ENCODE data around the gene HAUS7. TPM values are rescaled to one million over a fixed set of nuclear protein-coding genes. Genes with fewer than 3 reads are reported as not detected.

Gene HAUS7
- total RNA-seq, 1 donor, result 13.5 TPM

DNA sequence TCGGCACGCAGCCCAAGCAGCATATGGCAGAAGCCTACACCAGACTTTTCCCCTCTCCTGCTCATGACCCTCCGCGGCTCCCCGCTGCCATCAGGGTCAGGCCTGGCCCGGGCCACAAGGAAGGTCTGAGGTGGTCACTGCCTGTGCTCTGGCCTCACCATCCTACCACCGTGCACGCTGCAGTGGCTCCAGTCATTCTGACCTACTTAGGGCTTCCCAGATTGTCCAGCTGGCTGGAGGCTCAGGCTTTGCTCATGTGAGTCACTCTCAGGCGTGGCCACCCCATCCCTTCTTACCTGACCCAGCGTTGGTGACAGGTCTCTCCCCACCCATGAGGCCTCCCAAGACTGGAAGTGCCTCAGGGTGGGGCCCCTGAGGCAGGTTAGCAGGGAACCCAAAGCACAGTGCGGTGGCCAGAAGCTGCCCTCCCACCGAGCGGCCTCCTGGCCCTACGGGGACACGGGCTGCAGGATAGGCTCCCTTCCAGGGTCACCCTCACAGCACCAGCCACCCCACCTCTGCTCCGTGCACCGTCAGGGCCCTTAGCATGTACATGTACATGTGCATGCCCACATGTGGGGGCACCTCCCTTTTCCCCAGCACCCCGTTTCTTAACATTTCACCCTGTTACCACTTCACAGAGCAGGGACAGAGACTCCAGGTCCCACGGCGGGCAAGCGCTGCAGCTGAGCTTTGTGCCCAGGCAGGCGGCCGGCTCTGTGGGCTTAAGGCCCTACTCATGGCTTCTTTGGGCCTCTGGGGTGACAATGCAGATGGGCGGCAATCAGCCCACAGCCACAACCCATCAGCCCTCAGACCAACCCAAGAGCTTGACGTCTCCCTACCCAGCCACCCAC lies 26.7 kb downstream of the HAUS7 start:
- DNase-seq (ENCODE audit: low read depth in 2 of 3, low spot score in 2 of 3), result no peak

DNA sequence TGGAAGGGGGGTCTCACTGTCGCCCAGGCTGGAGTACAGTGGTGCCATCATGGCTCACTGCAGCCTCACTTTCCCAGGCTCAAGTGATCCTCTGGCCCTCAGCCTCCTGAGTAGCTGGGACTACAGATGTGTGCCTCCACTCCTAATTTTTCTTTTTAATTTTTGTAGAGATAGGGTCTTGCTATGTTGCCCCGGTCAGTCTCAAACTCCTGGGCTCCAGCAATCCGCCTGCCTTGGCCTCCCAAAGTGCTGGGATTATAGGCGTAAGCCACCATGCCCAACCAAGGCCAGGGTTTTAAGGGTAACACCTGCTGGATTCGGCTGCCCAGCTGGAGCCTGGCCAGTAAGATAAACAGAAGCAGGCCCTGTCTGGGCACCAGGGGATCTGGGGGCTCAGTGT lies 27.9 kb downstream of the HAUS7 start:
- DNase-seq (ENCODE audit: low read depth in 2 of 3, low spot score in 2 of 3), result no peak

DNA sequence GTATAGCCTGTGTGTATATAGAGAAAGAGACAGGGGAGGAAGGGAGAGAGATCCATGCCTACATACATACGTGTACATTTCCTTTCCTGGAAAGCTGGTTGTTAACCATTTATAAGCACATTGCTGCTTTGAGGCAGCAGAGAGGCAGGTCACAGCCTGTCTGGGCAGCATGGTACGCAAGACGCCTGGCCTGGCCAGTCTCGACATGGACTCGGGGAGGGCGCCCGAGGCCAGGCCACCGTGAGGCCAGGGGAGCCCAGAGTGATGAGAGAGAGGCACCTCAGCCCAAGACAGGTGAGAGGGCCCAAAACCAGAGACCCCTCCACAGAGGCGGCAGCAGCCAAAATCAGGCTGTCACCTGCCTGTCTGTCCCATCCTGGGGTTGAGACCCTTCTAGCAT lies 28.4 kb downstream of the HAUS7 start:
- DNase-seq (ENCODE audit: low read depth in 2 of 3, low spot score in 2 of 3), result no peak

DNA sequence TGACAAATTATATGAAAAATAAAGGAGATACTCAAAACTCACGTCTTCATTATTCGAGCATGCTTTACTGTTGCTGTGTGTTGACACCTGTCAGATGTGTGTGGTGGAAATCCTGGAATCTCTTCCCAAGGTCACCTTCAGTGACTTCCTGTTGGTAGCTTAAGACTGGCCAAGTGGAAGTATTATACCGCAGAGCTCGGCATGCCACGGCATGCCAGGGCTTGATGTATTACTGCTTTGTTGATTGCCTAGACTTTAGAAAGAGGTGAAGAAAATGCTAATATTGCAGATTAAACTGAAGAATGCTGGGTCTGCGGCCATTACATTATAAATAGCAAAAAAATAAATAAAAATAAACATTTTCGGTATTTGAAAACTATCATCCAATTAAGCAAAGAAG lies 29.1 kb downstream of the HAUS7 start:
- no peak for DNase-seq (ENCODE audit: low read depth in 2 of 3, low spot score in 2 of 3)

GRCh38 chrX:153440556-153441135 lies 29.7 kb downstream of the HAUS7 start:
- no peak for DNase-seq (ENCODE audit: low read depth in 2 of 3, low spot score in 2 of 3)

GRCh38 chrX:153439977-153440376 lies 30.4 kb downstream of the HAUS7 start:
- DNase-seq (ENCODE audit: low read depth in 2 of 3, low spot score in 2 of 3), result no peak

DNA sequence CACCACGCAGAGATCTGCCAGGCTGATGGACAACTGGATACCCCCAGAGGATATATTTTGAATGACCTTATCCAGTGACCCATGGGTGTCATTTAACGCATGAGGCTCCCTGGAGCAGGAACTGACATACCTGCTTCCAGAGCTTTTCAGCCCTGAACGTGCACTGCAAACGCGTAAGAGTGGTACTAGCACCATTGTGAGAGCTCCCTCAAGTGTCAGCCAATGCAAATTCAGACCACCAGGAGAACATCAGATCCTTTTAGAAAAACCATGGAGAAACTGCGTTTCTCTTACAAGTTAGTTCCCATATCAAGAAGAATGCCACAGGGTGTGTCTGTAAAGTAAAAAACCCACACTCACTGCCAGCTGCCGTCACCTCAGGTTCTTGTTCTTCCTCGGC lies 31.8 kb downstream of the HAUS7 start:
- peak in 1 of 3 donors; percentile 36 for DNase-seq (ENCODE audit: low read depth in 2 of 3, low spot score in 2 of 3)

DNA sequence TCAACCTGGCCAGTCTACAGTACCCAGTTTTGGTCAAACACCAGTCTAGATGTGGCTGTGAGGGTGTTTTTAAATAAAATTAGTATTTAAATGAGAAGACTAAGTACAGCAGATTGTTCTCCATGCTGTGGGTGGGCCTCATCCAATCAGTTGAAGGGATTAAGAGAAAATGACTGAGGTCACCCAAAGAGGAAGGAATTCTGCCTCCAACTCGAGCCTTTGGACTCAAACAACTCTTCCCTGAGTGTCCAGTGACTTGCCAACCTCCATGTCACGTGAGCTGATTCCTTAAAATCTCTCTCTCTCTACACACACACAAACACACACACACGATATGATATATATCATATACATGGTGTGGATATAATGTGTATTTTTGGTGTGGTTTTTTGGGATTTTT lies 34.5 kb downstream of the HAUS7 start:
- DNase-seq (ENCODE audit: low read depth in 2 of 3, low spot score in 2 of 3), result no peak

DNA sequence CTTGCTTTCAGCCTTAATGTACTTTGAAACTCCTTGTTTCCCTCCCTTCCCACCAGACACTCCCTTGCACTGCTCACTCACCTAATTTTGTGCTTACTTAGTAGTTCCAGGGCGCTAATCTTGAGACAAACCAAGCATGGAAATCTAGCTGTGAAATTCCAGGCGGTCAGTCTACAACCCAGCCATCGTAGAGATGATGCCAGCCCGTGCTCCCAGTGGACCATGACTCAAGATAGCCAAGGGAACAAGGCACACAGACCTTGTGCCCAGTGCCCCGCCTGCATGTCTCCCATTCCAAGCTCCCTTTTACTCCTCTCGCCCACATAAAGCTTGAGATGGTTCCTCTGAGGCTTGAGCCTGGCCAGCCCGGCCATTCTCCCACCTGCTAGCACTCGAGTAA lies 35.6 kb downstream of the HAUS7 start:
- no peak for DNase-seq (ENCODE audit: low read depth in 2 of 3, low spot score in 2 of 3)

DNA sequence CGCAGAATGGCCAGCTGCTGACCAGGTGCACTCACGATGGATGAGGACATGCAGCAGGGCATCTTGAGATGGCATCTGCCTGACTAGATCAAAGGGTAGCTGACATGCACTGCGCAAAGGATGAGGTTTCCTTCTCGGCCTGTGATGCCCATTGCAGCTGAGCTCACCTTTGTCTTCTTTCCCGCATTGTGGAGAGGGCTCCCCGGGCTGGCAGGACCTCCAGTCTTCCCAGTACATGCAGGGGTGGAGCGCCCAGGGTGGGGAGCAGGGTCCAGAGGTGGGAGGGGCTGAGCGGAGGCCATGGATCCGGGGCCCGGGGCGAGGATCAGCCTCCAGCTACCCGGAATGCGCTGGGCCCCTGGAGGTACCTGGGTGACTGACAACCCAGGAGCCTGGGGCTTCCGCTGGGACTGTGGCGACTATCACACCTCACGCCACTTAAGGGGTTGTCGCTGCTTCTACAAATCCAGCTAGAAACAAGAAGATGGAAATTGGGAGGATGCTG lies 36.5 kb downstream of the HAUS7 start:
- DNase-seq (ENCODE audit: low read depth in 2 of 3, low spot score in 2 of 3), result no peak

DNA sequence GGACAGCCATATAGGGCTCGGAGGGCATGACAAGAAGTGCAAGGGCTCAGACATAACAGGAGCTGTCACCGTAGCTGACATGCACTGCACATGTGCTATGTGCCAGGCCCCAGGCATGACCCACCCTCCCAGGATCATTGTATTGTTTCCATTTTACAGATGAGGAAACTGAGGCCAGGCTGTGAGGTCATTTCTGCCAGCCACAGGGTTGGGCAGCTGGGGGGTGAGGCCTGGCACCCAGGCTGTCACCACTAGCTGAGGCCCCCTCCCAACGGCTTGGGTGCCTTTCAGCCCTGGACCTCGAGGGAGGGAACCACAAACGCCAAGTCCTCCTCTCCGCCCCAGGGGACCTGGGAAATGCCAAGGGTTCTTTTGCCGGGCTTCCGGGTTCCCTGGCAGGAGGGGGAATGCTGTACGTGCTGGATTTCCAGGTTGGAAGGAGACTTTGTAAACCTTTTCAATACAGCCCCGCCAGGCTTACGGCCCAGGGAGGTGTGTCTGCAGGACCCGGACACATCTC lies 37.2 kb downstream of the HAUS7 start:
- DNase-seq (ENCODE audit: low read depth in 2 of 3, low spot score in 2 of 3), result no peak

GRCh38 chrX:153430796-153431195 lies 39.6 kb downstream of the HAUS7 start:
- no peak for DNase-seq (ENCODE audit: low read depth in 2 of 3, low spot score in 2 of 3)

DNA sequence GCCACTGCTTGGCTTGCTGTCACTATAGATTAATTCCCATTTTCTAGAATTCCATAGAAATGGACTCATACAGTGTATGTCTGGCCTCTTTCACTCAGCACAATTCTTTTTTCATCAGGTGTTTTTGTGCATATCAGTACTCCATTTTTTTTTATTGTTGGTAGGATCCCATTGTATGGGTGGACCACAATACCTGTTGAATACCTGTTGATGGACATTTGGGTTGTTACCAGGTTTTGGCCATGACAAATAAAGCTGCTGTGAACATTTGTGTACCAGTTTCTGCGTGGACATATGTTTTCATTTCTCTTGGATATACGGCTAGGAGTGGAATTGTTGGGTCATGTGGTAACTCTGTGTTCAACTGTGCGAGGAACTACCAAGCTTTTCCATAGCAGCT lies 44.2 kb downstream of the HAUS7 start:
- DNase-seq (ENCODE audit: low read depth in 2 of 3, low spot score in 2 of 3), result no peak

DNA sequence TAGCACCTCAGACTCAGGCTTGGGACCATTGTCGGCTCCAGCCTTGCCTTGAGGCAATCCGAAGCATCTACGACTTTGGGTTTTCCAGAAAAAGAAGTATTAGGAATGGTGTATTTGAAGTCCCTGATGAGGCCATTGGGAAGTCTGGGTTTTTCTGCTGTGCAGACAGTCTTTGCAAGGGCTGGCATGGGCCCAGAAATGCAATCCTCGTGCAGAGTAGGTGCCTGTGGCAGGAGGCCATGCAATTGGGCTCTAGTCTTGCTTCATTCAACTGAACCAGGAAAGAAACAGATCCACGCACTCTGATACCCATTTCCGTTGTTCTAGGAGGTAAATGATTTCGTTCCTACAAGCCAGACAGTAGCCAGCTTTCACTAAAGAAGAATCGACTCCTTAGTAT lies 46.7 kb downstream of the HAUS7 start:
- DNase-seq (ENCODE audit: low read depth in 2 of 3, low spot score in 2 of 3), result no peak

DNA sequence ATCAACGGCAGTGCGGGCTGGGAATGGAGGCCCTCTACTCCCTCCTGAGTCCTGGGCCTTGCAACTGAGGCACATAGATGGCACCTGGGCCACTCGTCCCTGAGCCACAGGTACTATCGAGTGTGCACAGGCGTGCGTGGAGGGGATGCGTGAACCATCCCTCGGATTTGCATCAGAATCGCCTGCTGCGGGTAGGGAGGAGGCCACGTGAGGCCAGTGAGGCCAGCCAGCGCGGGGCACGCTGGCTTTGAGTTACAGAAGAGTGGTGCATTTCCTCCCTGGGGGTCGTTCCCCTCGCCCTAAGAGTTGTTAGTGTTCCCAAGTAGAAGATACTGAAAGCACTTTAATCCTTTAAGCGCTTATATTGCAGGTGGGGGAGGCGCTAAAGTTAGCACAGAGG lies 48.5 kb downstream of the HAUS7 start:
- DNase-seq (ENCODE audit: low read depth in 2 of 3, low spot score in 2 of 3), result no peak

DNA sequence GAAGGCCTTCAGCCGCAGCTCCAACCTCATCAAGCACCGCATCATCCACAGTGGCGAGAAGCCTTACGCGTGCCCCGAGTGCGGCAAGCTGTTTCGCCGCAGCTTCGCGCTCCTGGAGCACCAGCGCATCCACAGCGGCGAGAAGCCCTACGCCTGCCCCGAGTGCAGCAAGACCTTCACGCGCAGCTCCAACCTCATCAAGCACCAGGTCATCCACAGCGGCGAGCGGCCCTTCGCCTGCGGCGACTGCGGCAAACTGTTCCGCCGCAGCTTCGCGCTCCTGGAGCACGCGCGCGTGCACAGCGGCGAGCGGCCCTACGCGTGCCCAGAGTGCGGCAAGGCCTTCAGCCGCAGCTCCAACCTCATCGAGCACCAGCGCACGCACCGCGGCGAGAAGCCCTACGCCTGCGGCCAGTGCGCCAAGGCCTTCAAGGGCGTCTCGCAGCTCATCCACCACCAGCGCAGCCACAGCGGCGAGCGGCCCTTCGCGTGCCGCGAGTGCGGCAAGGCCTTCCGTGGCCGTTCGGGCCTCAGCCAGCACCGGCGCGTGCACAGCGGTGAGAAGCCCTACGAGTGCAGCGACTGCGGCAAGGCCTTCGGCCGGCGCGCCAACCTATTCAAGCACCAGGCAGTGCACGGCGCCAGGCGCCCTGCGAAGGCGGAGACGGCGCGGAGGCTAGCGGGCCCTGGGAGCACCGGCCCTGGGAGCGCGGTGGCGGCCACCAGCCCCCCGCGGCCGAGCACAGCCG lies 49.4 kb downstream of the HAUS7 start:
- DNase-seq (ENCODE audit: low read depth in 2 of 3, low spot score in 2 of 3), result no peak

- DNase-seq (ENCODE audit: low read depth in 2 of 3, low spot score in 2 of 3), result no peak
Observed at GRCh38 chrX:153417637-153418036, 52.7 kb downstream of the HAUS7 start.

GRCh38 chrX:153416781-153417450 lies 53.5 kb downstream of the HAUS7 start:
- DNase-seq (ENCODE audit: low read depth in 2 of 3, low spot score in 2 of 3), result no peak

DNA sequence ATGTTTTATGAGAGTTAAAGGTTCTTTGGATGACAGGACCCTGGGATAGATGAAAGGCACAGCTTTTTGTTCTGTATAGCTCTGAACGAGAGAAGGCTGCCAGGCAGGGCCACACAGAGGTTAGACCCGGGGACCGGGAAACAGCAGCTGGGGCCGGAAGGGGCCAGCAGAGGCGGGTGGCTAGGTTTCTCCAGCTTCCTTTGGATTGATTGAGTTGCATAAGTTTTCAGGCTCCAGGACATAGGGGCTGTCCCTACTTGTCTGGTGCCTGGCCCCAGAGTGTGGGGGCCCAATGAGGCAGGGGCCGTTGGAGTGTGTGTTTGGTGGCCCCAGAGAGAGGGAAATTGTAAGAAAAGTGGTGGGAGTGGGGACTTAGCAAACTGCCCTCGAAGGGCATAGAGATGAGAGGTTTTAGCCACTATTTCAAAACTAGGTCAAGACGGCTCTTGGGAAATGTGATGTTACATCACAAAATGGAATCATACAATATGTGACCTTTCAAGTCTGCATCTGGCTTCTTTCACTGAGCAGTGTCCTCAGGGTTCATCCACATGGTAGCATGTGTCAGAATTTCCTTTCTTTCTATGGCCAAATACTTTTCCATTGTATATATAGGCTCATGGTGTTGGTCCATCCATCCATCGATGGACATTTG lies 55.4 kb downstream of the HAUS7 start:
- no peak for DNase-seq (ENCODE audit: low read depth in 2 of 3, low spot score in 2 of 3)

DNA sequence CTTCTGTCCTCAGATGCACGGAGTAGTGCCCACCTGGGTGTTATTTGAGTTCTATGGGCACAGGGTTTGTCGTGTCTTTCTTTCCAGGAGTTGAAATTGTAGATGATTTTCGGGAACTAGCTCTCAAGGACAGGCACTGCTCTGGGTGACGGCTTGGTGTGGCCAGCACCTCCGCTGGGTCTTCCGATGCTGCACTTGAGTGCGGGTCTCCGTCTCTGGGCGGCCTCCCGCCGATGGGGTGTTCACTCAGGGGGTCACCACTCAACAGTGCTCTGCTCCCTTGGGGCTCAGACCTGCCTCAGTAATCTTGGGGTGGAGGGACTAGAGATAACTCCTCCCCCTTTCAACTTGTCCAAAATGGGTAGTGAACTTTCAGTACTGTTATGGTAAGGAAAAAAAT lies 56.6 kb downstream of the HAUS7 start:
- no peak for DNase-seq (ENCODE audit: low read depth in 2 of 3, low spot score in 2 of 3)

Measured in hematopoietic multipotent progenitor cell (in vitro differentiated cells).